Measurements from ENCODE around the gene TEPSIN.

The TEPSIN gene

GRCh38 chr17:81259058-81259605 is 20.3 kb upstream of the TEPSIN start:
- Mint-ChIP-seq H3K36me3 (ENCODE audit: low read depth) (peaks cover 7% of the 10 kb centered on the region), H3K4me1 (ENCODE audit: low read depth) (no peaks in the 10 kb centered on the region), H3K9me3 (no peaks in the 10 kb centered on the region), H3K4me3 (no peak overlapping the region), H3K27ac (no peak overlapping the region), H3K27me3 (no peaks in the 10 kb centered on the region)

GRCh38 chr17:81258292-81258691 is 19.4 kb upstream of the TEPSIN start:
- Mint-ChIP-seq H3K27ac (no peak overlapping the region), H3K4me1 (ENCODE audit: low read depth) (peaks cover 1% of the 10 kb centered on the region), H3K36me3 (ENCODE audit: low read depth) (peaks cover 8% of the 10 kb centered on the region), H3K27me3 (no peaks in the 10 kb centered on the region), H3K4me3 (no peak overlapping the region), H3K9me3 (no peaks in the 10 kb centered on the region)

DNA sequence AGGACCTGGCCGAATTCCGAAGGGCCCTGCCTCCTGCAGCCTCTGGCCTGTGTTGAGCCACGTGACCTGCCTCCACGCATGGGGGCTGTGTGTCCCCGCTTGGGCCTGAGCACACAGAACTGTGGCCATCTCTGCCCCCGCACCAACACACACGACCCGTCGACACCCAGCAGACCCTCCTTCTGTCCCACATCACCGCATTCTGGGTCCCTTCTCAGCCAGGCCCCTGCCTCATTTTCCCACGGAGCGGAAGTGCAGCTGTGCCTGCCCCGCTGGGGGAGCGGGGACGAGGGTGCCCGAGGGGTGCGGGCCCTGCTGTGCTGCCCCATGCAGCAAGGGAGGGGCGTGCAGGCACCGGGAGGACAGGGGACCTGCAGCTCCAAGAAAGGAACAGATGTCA is 18.7 kb upstream of the TEPSIN start:
- Mint-ChIP-seq H3K27me3 (no peaks in the 10 kb centered on the region), H3K36me3 (ENCODE audit: low read depth) (peaks cover 9% of the 10 kb centered on the region), H3K9me3 (no peaks in the 10 kb centered on the region), H3K27ac (no peak overlapping the region), H3K4me1 (ENCODE audit: low read depth) (peaks cover 4% of the 10 kb centered on the region), H3K4me3 (no peak overlapping the region)

DNA sequence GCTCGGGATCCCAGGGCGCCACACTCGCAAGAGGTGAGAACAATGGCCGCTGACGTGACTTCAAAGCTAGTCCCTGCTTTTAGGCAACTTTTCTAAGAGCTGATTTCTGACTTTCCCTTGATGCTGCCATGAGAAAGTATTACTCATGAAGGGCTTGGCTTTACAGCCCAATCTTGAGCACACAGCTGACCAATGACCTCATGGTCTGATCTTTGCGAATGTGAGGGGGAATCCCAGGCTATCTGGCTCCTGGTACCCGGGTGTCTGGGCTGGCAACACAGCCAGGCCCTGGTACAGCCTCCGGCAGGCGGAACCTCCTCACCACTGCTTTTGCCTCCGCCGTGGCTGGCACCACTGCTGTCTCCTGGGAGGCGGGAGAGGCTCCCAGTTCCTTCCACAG is 17.8 kb upstream of the TEPSIN start:
- Mint-ChIP-seq H3K9me3 (no peaks in the 10 kb centered on the region), H3K4me1 (ENCODE audit: low read depth) (peaks cover 4% of the 10 kb centered on the region), H3K27ac (no peak overlapping the region), H3K36me3 (ENCODE audit: low read depth) (peaks cover 8% of the 10 kb centered on the region), H3K4me3 (no peak overlapping the region), H3K27me3 (no peaks in the 10 kb centered on the region)

- H3K36me3 Mint-ChIP-seq (ENCODE audit: low read depth), result peaks cover 8% of the 10 kb centered on the region
- H3K27ac Mint-ChIP-seq, result no peak overlapping the region
- H3K9me3 Mint-ChIP-seq, result no peaks in the 10 kb centered on the region
- H3K4me3 Mint-ChIP-seq, result no peak overlapping the region
- no peaks in the 10 kb centered on the region for H3K27me3 Mint-ChIP-seq
- H3K4me1 Mint-ChIP-seq (ENCODE audit: low read depth), result peaks cover 4% of the 10 kb centered on the region
These were observed 16.3 kb upstream of the TEPSIN start for GRCh38 chr17:81254955-81255717.

DNA sequence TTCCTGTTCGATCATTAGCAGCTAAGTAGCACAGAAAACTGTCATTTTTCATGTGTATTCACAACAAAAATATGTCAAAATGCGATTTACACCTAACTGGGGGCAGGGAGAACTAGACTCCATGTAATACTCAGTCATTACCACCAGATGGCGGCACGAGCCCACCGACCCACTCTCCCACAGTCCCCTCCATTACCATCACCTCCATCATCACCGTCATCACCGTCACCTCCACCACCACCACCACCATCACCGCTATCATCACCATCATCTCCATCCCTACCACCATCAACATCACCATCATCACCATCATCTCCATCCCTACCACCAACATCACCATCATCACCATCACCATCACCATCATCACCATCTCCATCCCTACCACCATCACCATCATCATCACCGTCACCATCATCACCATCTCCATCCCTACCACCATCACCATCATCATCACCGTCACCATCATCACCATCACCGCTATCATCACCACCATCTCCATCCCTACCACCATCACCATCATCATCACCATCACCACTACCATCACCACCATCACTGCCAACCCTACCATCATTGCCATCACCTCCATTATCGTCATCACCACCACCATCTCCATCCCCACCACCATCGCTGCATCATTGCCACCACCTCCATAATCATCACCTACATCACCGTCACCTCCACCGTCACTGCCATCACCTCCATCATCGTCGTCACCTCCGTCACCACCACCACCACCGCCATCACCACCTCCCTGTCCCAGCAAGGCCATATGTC is 14.7 kb upstream of the TEPSIN start:
- Mint-ChIP-seq H3K36me3 (ENCODE audit: low read depth) (peaks cover 12% of the 10 kb centered on the region), H3K4me1 (ENCODE audit: low read depth) (peaks cover 4% of the 10 kb centered on the region), H3K27ac (no peak overlapping the region), H3K4me3 (no peak overlapping the region), H3K27me3 (no peaks in the 10 kb centered on the region), H3K9me3 (no peaks in the 10 kb centered on the region)

DNA sequence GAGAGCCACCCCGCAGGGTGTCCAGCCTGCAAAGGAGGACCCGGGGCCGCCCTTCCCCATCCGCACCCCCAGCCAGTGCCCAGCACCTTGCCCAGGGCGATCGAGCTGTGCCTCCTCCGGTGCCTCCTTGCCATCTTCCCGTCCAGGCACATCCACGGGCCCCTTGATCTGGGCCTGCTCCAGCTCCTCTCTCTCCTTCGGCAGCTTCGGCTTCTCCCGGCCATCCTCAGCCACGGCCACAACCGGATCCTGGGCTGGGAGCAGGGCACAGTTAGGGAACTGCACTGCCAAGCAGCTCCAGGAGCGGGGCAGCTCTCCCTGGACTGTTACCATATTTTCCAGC is 14.1 kb upstream of the TEPSIN start:
- H3K27ac Mint-ChIP-seq, result no peak overlapping the region
- peaks cover 12% of the 10 kb centered on the region for H3K36me3 Mint-ChIP-seq (ENCODE audit: low read depth)
- H3K4me1 Mint-ChIP-seq (ENCODE audit: low read depth), result peaks cover 4% of the 10 kb centered on the region
- H3K9me3 Mint-ChIP-seq, result no peaks in the 10 kb centered on the region
- H3K4me3 Mint-ChIP-seq, result no peak overlapping the region
- H3K27me3 Mint-ChIP-seq, result no peaks in the 10 kb centered on the region

DNA sequence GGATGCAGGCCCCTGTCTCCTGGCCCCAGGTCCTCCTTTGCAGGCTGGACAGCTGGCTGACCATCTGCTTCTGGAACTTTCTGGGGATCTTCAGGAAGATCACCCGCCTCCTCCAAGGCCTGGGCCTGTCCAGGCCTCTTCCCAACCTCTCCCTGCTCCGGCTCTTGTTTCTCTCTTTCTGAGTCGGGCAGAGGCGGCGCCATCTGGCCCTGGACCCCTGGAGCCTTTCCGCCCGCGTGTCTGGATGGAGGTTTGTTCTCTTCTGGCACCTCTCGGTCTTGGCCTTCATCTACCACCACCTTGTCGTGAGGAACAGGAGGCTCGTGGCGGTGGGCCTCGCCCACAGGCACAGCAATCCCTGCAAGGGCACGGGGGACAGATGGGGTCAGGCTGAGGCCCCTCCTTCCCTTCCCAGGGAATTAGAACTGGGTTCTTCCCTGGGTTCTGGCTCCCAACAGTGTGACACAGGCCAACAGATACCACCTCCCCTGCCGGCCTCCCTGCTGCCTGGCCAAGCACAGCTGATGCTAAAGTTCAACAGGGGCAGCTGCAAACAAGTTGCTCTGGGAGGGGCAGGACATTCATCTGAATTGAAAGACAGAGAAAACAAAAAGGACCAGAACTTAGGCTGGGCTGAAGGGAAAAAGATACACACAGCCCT is 13.6 kb upstream of the TEPSIN start:
- H3K9me3 Mint-ChIP-seq, result no peaks in the 10 kb centered on the region
- H3K4me3 Mint-ChIP-seq, result no peak overlapping the region

DNA sequence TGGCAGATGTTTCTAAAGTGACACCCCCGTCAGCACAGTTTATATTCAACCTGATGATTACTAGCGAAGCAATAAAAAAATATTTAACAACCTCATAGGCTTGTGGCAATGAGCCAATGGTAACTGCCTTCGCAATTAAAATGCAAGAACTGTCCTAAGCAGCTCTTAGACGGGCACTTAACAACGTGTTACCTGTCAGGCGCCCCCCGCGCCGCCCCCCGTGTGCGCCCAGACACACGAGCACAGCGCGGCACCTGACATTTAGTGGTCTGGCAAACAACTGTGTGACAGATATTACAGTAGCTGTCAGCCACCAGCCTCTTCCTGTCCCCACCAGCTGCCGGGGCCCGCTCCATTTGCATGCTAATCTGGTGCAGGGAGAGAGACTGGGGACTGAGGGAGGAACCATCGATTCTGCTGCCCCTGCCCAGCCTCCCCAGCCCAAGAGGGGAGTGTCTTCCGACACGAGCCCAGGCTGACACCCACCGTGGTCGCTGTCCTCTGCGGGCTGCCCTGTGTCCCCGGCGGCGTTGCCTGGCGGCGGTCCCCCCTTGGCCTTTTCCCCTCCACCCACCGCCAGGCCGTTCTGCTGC is 12.9 kb upstream of the TEPSIN start:
- Mint-ChIP-seq H3K4me3 (no peak overlapping the region), H3K27ac (no peak overlapping the region)

More for the DNA sequence above, 13.6 kb upstream of the TEPSIN start:
- H3K36me3 Mint-ChIP-seq (ENCODE audit: low read depth), result peaks cover 12% of the 10 kb centered on the region
- peaks cover 4% of the 10 kb centered on the region for H3K4me1 Mint-ChIP-seq (ENCODE audit: low read depth)
- H3K27ac Mint-ChIP-seq, result peak overlapping the region; percentile 40
- H3K27me3 Mint-ChIP-seq, result no peaks in the 10 kb centered on the region

GRCh38 chr17:81251094-81251708 is 12.3 kb upstream of the TEPSIN start:
- Mint-ChIP-seq H3K4me1 (ENCODE audit: low read depth) (peaks cover 4% of the 10 kb centered on the region), H3K27ac (no peak overlapping the region), H3K9me3 (no peaks in the 10 kb centered on the region), H3K36me3 (ENCODE audit: low read depth) (peaks cover 12% of the 10 kb centered on the region), H3K4me3 (no peak overlapping the region), H3K27me3 (no peaks in the 10 kb centered on the region)

More for the DNA sequence above, 12.9 kb upstream of the TEPSIN start:
- H3K36me3 Mint-ChIP-seq (ENCODE audit: low read depth), result peaks cover 12% of the 10 kb centered on the region
- no peaks in the 10 kb centered on the region for H3K9me3 Mint-ChIP-seq
- peaks cover 4% of the 10 kb centered on the region for H3K4me1 Mint-ChIP-seq (ENCODE audit: low read depth)
- H3K27me3 Mint-ChIP-seq, result no peaks in the 10 kb centered on the region

DNA sequence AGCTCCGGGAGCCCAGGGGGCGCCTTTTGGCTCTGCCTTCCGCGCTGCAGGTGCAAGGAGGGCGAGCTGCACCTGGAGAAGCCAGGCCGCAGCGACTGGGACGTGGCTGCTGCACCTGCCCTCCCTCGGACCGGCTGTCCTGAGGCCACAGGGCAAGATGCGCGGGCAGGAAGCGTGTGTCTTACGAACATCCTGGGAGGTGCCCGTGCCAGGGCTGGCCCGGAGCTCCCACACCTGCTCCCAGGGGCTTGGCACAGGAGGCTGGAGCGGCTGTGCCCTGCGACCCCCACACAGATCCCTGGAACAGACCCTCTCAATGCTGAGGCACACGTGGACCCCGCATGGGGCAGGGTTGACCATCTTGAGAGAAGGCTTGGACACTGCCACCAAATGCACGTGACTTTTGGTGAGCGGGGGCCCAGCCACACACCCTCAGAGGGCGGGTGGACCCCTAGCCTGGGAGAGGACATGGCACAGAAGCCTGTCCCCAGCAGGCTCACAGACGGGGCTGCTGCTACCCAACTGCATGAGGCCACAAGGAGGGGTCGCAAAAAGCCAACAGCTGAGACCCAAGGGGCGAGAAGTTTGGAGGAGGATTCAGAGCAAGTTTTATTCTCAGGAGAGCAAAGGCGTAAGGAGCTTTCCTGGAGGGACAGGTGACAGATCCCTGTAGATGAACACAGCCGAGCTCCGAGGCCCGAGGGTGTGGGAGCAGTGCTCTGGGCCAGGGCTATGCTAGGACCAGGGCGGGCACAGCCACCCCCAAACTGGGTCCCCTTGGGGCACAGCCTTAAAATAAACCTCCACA is 11.6 kb upstream of the TEPSIN start:
- no peak overlapping the region for H3K4me3 Mint-ChIP-seq
- no peaks in the 10 kb centered on the region for H3K9me3 Mint-ChIP-seq
- H3K36me3 Mint-ChIP-seq (ENCODE audit: low read depth), result peaks cover 12% of the 10 kb centered on the region
- H3K27ac Mint-ChIP-seq, result no peak overlapping the region
- no peaks in the 10 kb centered on the region for H3K27me3 Mint-ChIP-seq
- peaks cover 4% of the 10 kb centered on the region for H3K4me1 Mint-ChIP-seq (ENCODE audit: low read depth)

GRCh38 chr17:81249223-81250040 is 10.6 kb upstream of the TEPSIN start:
- H3K27ac Mint-ChIP-seq, result no peak overlapping the region
- no peaks in the 10 kb centered on the region for H3K9me3 Mint-ChIP-seq
- H3K27me3 Mint-ChIP-seq, result no peaks in the 10 kb centered on the region
- peaks cover 12% of the 10 kb centered on the region for H3K36me3 Mint-ChIP-seq (ENCODE audit: low read depth)
- no peak overlapping the region for H3K4me3 Mint-ChIP-seq
- peaks cover 7% of the 10 kb centered on the region for H3K4me1 Mint-ChIP-seq (ENCODE audit: low read depth)

DNA sequence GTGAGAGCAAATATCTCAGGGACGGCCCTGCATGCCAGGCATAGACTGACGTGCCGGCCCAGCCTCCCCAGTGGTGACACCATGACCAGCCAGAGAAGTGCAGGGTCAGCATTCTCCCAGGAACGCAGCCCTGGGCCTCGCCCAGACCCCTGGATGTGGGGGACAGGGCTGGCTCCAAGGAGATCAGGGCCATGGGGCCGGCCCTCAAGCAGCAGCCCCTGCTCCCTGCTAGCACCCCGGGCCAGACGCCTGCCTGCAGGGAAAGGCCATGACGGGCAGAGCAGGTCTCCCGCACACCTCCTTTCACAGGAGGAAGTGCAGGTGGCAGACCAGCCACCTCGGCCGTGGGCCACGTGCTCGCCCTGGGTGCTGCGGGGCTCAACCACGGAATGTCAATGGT is 9.8 kb upstream of the TEPSIN start:
- no peak overlapping the region for H3K27ac Mint-ChIP-seq
- no peaks in the 10 kb centered on the region for H3K9me3 Mint-ChIP-seq
- peaks cover 12% of the 10 kb centered on the region for H3K36me3 Mint-ChIP-seq (ENCODE audit: low read depth)
- no peaks in the 10 kb centered on the region for H3K27me3 Mint-ChIP-seq
- no peak overlapping the region for H3K4me3 Mint-ChIP-seq
- H3K4me1 Mint-ChIP-seq (ENCODE audit: low read depth), result peaks cover 7% of the 10 kb centered on the region

Data from stimulated activated naive CD8-positive, alpha-beta T cell treated with anti-CD3 and anti-CD28 coated beads, Interleukin-15, Interleukin-2, amounts not matched to agents 100 ng/mL and 50 ng/mL, for 24 hours (primary cell).